Hypothalamus (tissue), 51 donors: ENCODE data around the gene CLCNKB.
A peak's percentile ranks its signal among the peaks of the same experiment; 100 is the strongest.
"Not testable (repeated sequence)": the region's sequence is repeated elsewhere in the genome, so short reads cannot be mapped to it uniquely, and the experiment has no call there.

Experiments used
- DNase-seq, 51 donors: peaks; one replicate each; lab custom pipeline; 2025; lab: John Stamatoyannopoulos, UW

The CLCNKB gene

DNA sequence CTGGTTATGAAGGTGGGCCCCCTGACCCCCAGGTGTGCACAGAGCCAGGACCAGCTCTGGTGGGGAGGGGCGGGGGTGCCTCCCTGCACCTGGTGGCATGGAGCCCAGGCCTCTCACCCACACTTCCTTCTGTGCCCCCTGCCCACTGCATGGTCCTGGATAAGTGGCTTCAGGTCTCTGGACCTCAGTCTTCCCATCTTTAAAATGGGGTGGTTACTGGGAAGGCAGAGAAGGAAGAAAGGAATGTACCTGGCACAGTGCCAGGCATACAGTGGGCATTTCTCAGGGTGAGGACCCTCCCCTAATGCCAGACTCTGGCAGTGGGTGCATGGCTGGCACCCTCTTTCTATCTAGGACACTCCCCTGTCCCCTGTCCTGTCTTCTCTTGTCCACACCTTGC lies 14.3 kb upstream of the CLCNKB start:
- DNase-seq = no peak

GRCh38 chr1:16031551-16031950 lies 12.0 kb upstream of the CLCNKB start:
- no peak for DNase-seq

- peak in 47 of 51 donors; percentile 6 to 76 (median 44) for DNase-seq
Observed at GRCh38 chr1:16032388-16033102, 11.0 kb upstream of the CLCNKB start.

GRCh38 chr1:16033103-16033632 lies 10.4 kb upstream of the CLCNKB start:
- not testable (repeated sequence) for DNase-seq

DNA sequence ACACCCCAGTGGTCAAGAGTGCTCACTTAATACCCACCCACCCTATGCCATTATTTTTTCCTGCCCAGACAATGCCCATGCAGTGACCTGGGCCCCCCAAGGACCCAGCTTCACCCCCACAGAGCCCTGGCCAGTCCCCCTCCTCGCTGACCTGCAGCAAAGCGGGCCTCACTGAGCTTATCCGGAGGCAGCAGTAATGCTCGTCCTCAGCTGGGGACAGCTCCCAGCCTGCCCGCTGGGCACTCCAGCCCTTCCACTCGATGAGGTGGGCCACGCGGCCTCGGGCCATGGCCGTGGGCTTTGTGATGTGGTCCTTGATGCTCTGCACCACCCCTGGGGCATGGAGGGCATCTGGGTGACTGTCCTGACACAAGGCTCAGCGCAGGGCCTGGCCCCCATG lies 7.1 kb upstream of the CLCNKB start:
- not testable (repeated sequence) for DNase-seq

- no peak for DNase-seq
Observed at GRCh38 chr1:16038620-16038912, 5.0 kb upstream of the CLCNKB start.

DNA sequence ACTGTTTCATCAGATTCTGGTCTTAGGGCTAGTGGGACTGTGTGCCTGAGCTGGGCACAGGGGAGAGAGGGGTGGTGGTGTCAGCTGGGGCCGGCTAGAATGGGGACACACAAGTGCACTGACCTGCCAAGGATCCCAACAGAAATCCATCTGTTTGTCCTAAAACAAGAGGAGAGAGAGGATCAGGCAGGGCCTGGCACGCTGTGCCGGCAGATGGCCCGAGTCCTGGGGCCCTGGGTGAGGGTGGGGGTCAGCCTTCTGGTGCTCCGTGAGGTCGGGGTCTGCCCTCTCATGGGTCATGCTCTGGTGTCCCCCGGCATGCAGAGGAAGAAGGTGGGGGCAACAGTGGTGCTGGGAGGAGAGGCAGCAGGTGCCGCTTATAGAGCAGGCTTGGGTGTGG lies 3.7 kb upstream of the CLCNKB start:
- DNase-seq = not testable (repeated sequence)

DNA sequence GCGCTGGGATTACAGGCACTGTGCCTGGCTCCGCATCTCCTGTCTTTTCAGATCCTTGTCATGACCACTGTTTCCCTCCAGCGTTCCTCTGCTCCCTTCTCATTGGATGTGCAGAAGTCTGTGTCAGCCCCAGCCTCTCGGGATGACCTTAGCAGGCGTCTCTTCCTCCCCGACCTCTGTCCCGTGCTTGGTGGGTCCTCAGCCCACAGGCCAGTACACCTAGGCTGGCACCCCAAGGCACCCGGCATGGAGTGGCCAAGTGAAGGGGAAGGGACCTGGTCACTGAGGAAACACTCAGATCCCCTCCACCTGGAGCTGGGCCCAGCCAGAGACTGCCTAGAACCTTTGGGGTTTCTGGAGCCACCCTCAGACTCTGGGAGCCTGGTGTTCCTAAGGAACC lies 2.4 kb upstream of the CLCNKB start:
- DNase-seq = no peak

DNA sequence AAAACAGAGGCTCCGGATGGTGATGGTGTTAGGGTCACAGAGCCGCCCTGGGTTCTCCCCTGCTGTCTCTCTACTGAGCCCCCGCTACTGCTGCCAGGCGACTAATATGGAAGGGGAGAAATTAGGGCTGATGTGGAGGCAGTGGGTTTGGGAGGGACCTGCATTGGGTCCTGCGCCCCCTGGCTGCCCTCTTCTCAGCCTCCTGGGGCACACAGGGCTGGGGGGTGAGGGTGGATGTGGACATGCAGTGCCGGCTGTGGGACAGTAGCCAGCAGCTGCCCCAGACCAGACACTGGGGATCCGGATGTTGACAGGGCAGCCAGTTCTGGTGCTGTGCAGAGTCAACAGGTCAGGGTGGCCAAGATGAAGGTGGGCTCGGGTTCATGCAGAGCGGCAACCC lies 1.5 kb upstream of the CLCNKB start:
- DNase-seq = no peak

DNA sequence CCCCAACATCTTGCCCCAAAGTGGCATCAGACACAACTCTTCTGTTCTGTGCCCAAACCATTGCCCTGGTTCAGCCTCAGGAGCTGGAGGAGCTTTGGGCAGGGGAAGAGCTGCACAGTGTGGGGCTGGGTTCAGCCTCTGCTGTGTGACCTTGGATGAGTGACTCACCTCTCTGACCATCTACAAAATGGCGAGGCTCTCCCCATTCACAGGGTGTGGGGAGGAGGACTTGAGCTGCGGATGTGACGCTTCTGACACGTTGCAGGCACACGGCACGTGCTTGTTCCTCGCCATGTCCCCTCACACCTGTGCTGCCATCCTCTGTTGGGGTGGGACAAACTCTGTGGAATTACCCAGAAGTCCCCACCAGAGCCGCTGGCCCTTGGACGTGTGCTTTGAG lies 928 bp upstream of the CLCNKB start:
- DNase-seq = not testable (repeated sequence)

DNA sequence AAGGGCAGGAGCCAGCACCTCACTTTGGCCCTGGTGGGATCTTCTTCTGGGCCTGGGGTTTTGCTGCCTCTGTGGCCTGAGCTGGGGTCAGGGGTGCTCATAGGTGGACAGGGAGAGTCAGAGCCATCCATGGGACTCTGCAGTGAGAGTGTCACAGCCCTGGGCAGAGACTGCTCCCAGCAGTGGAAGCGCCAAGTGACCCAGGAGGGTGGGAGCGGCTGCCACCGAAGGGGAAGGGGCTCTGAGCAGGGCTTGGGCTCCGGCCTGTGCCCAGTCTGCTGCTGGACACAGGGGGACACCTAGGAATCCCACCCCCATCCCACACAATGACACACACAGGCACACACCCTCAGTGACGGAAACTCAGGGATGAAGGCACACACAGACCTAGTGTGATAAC lies 368 bp downstream of the CLCNKB start:
- no peak for DNase-seq

DNA sequence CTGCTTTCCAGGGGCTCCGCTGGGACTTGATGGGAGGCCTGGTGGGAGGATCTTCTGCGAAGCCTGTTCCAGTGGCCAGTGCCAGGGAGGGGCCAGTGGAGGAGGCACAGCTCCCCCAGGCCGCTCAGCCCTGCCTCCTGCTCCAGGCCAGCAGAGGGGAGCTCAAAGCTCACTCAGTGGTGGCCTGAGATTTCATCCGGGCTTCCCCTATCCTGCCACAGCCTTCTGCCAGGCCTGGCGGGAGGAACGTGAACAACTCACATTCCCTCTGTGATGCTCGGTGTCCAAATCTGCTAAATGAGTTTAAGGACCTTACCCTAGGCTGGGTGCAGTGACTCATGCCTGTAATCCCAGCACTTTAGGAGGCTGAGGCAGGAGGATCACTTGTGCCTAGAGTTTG lies 3.3 kb downstream of the CLCNKB start:
- no peak for DNase-seq

- DNase-seq = no peak
Observed at GRCh38 chr1:16047791-16048475, 4.4 kb downstream of the CLCNKB start.

- peak in 3 of 51 donors; percentile 11 for DNase-seq
Observed at GRCh38 chr1:16048573-16049189, 5.1 kb downstream of the CLCNKB start.

DNA sequence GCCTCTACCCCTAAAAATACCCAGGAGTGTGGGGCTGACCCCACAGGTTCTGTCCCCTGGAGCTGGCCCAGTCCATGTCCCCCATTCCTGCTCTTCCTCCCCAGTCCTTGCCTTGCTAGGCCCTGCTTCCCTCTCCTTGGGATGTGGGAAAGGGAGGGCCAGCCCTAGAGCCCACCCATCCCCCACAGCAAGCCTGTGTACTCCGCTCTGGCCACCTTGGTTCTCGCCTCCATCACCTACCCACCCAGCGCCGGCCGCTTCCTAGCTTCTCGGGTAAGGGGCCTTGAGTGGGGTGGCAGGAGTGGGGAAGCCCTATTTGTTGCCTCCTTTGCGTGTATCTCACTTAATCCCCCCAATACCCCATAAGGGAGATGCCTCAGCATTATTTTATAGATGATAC lies 6.7 kb downstream of the CLCNKB start:
- no peak for DNase-seq

- DNase-seq = no peak
Observed at GRCh38 chr1:16051039-16051438, 7.5 kb downstream of the CLCNKB start.

DNA sequence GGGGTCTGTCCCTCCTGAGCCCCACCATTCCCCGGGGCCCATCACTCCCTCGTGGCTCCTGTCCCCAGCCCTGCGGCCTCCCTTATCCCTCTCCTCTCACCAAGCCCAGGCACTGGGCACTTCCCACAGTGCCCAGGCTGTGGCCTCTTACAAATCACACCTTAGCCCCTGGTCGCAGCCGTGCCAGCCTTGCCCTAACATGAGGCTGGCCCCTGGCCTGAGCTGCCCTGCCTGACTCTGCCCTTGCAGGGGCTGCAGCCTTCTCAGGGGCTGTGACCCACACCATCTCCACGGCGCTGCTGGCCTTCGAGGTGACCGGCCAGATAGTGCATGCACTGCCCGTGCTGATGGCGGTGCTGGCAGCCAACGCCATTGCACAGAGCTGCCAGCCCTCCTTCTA lies 8.4 kb downstream of the CLCNKB start:
- not testable (repeated sequence) for DNase-seq

DNA sequence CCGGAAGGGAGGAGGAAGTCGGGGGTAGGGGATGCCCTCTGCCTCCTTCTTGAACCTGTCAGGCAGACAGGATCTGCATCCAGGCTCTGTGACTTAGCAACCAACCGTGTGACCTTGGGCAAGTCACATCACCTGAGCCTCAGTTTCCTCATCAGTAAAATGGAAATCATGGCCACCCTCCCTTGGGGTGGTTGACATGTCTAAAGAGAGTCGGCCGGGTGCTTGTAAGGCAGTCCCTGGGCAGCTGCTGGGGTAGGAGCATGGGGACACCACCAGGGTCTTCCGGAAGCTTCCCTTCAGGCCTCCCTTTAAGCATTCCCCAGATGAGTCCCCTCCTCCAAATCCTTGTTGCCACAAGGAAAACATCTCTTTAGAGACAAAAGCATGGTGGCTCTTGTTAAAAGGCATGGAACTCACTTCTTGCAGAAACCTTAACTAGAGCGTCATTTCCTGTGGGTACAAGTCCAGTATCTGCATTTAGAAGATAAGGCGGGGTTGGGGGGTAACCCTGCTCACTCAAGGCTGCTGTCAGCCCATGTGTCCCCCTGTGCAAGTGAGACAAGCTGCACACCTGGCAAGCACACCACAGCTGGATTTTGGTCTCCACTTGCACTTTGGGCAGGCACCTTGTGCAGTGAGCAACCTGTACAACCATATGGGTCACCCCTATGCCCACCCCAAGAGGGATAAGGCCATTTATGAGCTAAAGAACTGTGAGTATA lies 10.4 kb downstream of the CLCNKB start:
- DNase-seq = no peak

GRCh38 chr1:16054598-16055540 lies 11.3 kb downstream of the CLCNKB start:
- no peak for DNase-seq
